DMS153 treated with DMSO at 0.1 percent for 48 hours (cell line): ENCODE data around the gene LIFR.
"Not testable (repeated sequence)": the region's sequence is repeated elsewhere in the genome, so short reads cannot be mapped to it uniquely, and the experiment has no call there.

Experiments used
- DNase-seq: peaks from one replicate; lab custom pipeline; 2025; ENCODE audit not compliant: unreplicated experiment; lab: John Stamatoyannopoulos, UW

LIFR gene

DNA sequence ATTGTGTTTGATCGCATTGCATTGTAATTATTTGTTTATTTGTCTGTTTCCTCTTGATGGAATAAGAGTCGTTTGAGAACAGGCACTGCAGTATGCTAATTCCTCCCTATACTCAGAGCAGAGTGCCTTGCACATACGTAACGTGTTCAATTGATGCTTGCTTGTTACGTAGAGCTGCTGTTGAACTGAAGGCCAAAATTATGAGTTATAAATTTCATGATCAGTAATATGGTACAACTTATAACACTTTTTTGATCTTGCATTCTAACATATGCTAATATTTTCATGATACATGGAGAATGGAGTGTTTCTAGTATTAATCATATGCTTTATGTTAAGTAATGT is 26.5 kb upstream of the LIFR start:
- no peak for DNase-seq

GRCh38 chr5:38582293-38582974 is 26.0 kb upstream of the LIFR start:
- DNase-seq = no peak

GRCh38 chr5:38581597-38581996 is 25.2 kb upstream of the LIFR start:
- no peak for DNase-seq

GRCh38 chr5:38579105-38579504 is 22.7 kb upstream of the LIFR start:
- DNase-seq = no peak

GRCh38 chr5:38576961-38577684 is 20.7 kb upstream of the LIFR start:
- DNase-seq = no peak

DNA sequence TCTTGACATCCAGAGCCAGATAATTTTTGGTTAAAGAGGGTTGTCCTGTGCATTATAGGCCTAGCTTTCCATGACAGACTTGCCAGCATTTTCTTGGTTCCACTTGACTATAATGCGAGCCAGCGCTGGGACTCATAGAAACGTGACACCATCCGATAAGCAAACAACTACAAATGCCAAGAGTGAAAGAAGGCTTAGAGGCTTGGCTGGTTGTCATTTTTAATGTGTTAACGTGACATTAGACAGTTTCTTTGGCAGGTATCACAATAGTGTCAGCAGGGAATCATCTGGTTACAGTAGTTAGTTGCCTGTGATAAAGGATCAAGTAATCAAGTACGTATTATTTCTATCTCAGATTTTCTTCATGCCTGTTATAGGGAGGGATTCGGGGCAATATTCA is 20.0 kb upstream of the LIFR start:
- DNase-seq = peak; percentile 59

- DNase-seq = no peak
Observed at GRCh38 chr5:38575476-38575875, 19.0 kb upstream of the LIFR start.

DNA sequence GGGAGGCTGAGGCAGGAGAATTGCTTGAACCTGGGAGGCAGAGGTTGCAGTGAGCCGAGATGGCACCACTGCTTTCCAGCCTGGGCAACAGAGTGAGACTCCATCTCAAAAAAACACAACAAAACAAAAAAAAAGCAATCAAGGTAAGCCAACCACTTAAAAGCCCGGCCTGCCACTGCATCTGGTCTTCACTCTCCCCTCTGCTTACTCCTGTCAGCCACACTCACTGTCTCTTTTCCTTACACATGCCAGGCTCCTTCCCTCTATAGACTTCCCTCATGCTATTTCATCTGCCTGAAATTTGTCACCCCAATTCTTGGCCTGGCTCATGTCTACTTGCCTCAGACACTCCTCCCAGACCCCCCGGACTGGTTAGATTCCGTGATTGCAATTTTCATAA is 17.6 kb upstream of the LIFR start:
- DNase-seq = no peak

DNA sequence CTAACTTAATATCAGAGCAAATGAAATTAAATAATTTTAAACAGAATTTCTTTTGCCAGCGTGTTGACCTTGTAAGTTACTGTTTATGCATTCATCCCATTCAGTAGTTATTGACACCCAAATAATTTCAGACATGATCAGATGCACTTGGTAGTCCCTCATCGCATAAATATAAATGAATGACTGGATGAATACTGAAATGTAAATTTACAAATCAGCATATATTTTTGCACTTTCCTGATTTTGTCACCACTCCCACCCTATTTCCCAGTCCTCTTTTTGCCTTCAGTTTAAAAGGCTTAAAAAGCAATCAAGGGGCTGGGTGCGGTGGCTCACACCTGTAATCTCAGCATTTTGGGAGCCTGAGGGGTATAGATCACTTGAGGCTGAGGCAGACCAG is 17.1 kb upstream of the LIFR start:
- no peak for DNase-seq

DNA sequence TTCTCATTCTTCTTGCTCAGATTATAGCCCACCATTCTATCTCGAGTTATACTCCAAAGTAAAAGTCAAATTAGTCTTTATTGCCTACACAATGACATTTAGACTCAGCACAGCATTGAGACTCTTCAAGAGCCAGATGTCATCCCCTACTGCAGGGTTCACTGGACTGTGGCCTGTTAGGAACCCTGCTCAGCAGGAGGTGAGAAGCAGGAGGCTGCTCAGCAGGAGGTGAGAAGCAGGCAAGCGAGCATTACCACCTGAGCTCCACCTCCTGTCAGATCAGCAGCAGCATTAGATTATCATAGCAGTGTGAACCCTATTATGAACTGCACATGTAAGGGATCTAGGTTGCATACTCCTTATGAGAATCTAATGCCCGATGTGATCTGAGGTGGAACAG is 12.7 kb upstream of the LIFR start:
- DNase-seq = no peak

DNA sequence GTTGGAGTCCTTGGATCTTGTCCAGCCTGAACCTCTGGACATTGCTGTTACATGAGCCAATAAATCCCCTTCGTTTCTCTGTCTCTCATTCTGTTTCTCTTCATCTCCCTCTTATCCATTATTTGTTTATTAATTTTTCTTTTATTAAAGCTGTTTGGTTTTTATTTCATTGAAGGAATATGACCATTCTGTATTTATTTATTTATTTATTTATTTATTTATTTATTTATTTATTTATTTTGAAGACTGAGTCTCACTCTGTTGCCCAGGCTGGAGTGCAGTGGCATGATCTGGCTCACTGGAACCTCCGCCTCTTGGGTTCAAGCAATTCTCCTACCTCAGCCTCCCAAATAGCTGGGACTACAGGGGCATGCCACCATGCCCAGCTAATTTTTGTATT is 10.9 kb upstream of the LIFR start:
- not testable (repeated sequence) for DNase-seq

GRCh38 chr5:38563624-38564023 is 7.2 kb upstream of the LIFR start:
- DNase-seq = no peak

DNA sequence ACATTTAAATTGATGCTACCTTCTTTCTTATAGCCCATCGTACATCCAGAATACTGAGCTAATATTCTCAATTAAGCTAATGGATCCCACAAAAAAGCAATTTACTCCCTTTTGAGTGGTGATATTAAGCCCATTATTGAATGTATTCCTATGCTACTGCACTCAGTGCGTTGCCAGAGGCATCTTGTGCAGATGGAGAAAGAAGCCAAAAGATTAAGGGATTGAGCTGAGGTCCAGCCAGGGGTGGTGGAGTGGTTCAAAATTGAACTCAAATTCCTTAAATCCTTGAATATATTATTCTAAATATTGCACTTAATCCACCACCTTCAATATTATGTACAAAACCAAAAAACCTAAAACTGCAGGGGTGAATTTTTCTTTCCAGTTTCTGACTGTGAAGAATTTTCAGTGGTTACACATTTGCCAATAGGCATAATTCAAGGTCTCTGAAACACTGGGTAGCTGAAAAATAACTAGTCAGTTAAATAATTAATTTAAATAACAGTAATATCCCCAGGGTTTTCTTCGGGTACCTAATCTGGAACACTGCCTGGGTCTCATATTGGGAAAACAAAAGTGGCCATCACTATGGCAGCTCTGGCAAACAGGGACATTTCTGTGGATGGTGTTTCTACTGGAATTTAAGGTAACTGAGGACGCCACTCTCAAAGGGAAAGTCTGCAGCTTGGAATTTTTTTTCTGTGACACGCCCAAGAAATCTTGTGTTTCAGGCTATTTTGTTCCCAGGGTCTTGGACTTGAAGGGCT is 6.2 kb upstream of the LIFR start:
- DNase-seq = no peak

DNA sequence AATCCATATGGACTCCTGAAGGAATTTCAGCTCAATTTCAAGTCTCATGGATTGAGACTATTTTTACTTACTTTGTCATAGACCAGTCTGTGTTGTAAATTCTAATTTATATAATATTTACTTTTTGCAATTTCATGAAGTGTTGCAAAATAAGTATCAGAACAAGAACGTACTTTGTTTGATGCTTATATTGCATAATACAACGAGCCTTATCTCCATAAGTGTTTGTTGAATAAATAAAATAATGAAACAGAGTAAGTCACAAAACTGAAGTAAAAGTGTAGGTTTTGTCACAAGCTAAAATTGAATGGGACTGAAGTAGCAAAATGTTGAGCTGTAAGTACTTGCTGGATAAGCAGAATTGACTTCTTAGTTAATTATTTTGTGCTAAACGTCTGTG is 3.0 kb upstream of the LIFR start:
- DNase-seq = no peak

DNA sequence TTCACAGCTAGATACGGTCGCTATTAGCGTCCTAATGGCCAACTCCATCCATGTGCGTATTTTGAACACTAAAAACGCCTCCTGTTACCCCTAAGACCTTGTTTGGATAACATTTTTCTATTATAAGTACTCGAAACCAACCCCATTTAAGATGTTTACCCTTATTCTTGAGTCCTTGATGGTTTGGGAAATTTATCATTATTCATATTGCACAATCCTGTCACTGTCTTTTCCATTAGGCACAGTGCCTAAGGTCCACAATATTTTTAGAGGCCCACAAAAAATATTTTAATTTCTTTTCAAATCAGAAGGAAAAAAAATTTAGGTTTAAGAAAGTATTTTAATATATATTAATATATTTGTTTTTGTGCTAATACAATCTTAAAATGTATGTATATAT is 1.3 kb upstream of the LIFR start:
- no peak for DNase-seq

DNA sequence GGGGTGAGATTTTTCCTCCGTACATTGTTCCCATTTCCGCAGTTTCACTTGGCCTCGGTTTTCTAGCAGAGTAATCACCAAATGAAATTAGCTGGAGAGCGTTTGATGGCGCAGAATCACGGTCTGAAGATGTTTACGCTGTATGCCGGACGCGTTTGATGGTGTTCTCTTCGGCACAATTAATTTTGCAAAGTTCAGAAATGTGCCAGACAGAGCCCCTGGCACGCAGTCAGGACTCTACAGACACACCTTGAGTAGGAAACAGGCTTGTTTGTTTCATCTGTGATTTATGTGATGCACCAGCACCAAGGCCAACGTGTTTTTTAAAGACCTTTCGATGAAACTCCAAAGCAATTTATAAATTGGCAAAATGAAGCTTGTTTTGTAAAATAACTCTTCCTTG is 863 bp upstream of the LIFR start:
- DNase-seq = no peak

DNA sequence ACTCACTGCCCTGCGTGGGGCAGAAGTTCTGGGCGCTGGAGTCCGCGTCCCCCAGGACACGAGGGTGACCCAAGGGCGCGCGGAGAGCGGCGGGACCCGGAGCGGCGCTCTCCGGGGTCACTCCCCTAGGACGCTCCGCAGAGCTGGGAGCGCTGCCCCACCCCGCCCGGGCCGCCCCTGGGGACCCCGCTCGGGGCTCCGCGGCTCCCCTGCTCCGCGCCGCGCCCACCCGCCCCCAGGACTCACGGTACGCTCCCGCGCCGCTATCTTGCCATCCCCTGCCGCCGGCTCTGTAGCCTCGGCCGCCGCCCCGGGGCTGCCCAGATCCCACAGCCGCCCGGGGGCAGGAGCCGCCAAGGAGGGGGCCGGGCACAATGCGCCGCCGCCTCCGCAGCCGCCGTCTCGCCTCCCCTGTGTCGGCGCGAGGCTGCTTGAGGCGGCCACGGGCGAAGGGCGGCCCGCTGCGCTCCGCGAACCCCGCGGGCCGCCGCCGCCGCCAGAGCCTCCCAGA is 303 bp downstream of the LIFR start:
- DNase-seq = no peak

DNA sequence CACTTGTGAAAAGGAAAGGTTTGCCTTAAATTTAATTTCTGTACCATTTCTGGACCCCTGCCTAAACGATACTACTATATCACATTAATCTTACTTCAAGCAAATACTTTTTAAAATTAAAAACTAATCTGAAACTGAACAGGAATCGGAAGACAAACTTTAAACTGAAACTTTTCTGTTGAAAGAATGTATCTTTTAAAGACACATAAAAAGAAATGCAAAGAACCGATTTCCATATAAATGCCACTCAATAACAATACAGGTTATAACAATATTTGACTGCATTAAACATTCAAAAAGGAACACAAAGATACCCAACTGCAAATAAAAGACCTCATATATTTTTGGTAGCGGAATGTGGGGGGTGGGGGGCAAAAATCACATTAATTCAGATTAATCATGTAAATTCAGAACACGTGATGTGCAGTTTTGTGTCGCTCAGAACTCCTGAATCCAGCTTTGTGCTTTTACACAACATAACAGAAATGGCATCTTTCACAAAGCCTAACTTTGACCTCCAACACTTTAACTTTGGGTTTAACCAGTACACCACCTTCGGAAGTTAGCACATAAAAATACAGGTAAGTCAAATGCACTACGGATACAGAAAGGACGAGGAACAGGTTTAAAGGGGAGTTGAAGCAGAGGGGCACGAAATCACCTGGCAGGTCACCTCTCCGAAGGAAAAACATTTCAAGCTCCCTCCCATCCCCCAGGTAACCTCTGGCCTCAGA is 925 bp downstream of the LIFR start:
- DNase-seq = no peak

DNA sequence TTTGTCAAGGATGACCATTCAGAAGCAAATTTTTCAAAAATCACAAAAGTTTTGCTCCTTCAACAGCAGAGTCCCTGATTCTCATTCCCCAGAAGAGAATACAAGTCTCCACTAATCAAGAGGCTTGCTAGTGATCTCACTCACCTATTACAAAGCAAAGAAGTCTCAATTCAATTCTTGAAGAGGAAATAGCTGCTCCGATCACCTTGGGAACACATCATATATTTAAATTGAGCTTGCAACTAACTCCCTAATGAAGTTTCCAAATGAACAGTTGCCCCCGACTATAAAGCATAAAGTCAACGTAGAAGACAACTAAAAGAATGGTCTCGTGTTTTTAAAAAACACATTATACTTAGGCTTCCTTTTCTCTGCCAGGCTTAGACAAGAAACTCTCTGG is 1.6 kb downstream of the LIFR start:
- no peak for DNase-seq

- no peak for DNase-seq
Observed at GRCh38 chr5:38554403-38554802, 2.0 kb downstream of the LIFR start.

DNA sequence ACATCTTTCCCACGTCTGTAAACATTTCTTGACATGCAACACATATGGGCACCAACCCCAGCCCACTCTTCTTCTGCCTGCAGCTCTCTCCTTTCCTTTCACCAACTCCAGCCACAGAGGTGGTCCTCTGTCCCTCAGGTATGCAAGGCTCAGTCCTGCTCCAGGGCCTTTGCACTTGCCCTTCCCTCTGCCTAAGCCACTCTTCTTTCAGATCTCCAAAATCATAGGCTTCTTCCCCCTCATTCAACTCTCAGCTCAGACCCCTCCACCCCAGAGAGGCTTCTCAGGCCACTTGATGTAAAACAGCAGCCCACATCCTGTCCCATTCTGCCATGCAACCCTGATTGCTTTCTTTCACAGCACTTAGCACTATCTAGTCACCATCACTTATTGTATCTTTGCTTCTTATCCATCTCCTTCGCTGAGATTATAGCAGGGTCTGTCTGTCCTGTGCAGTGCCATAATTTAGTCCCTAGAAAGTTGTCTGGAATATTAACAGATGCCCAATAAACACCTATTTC is 3.4 kb downstream of the LIFR start:
- DNase-seq = no peak
